Smooth muscle cell (in vitro differentiated cells): ENCODE measurements around the gene GLDC. TPM values are rescaled to one million over a fixed set of nuclear protein-coding genes. Genes with fewer than 3 reads are reported as not detected.

ENCODE experiments used
- DNase-seq: peaks from one replicate; lab custom pipeline; 2025; ENCODE audit not compliant: unreplicated experiment; lab: John Stamatoyannopoulos, UW
- H2AFZ ChIP-seq: fragments of 200-600 bp; sonication (generic); 2 replicates; pipeline ENCODE4 v1.6.0; 2016; ENCODE audit warnings: antibody characterized with exemption, low read depth, mild to moderate bottlenecking
- H3F3A ChIP-seq: fragments of 200-600 bp; sonication (generic); 2 replicates; pipeline ENCODE4 v1.6.0; 2017; ENCODE audit warnings: antibody characterized with exemption, low read depth
- H3K27ac ChIP-seq: fragments of 200-600 bp; sonication (generic); 2 replicates; pipeline ENCODE4 v1.5.1; 2016; ENCODE audit warnings: low read depth, mild to moderate bottlenecking
- H3K27me3 ChIP-seq: fragments of 200-600 bp; sonication (generic); 2 replicates; pipeline ENCODE4 v1.6.1; 2016; ENCODE audit warnings: low read depth, mild to moderate bottlenecking
- H3K36me3 ChIP-seq: fragments of 200-600 bp; sonication (generic); 2 replicates; pipeline ENCODE4 v1.5.1; 2016; ENCODE audit warnings: low read depth
- H3K4me1 ChIP-seq: fragments of 200-600 bp; sonication (generic); 2 replicates; pipeline ENCODE4 v1.5.1; 2016; ENCODE audit warnings: low read depth
- H3K4me2 ChIP-seq: fragments of 200-600 bp; sonication (generic); 2 replicates; pipeline ENCODE4 v1.6.0; 2016; ENCODE audit warnings: mild to moderate bottlenecking
- H3K4me3 ChIP-seq: fragments of 200-600 bp; sonication (generic); 2 replicates; pipeline ENCODE4 v1.5.1; 2016; ENCODE audit warnings: mild to moderate bottlenecking
- H3K79me2 ChIP-seq: fragments of 200-600 bp; sonication (generic); 2 replicates; pipeline ENCODE4 v1.6.0; 2016; ENCODE audit warnings: low read depth, mild to moderate bottlenecking
- H3K9ac ChIP-seq: fragments of 200-600 bp; sonication (generic); 2 replicates; pipeline ENCODE4 v1.6.0; 2016; ENCODE audit warnings: low read depth
- H3K9me3 ChIP-seq: fragments of 200-600 bp; sonication (generic); replicated peaks from 2 replicates; pipeline ENCODE4 v1.5.1; 2016; ENCODE audit warnings: low read depth
- H4K20me1 ChIP-seq: fragments of 200-600 bp; sonication (generic); 2 replicates; pipeline ENCODE4 v1.6.0; 2016; ENCODE audit warnings: low read depth
- WGBS: methylation state at CpG from one replicate; pipeline ENCODE4 v1.1.7; 2016; ENCODE audit warnings: low lambda C conversion rate; 5-methylcytosine and 5-hydroxymethylcytosine counted together
- polyA plus RNA-seq: library from polyadenylated mRNA; unstranded; fragments of >200 nt; fragmentation: Nextera tagmentation; extraction: Ambion mirVana; gene quantifications from 2 replicates; pipeline ENCODE4 v1.2.1, GENCODE V29; 2016
- total RNA-seq: library from RNA; depleted of rRNA; stranded (reverse); fragments of >200 nt; gene quantifications from 2 replicates; pipeline ENCODE4 v1.2.3, GENCODE V29; 2014
- TF ChIP-seq, protein P1 (sequence below): fragments of 200-600 bp; sonication (generic); IDR thresholded peaks from 2 replicates; pipeline ENCODE4 v1.5.1; 2017; ENCODE audit warnings: borderline replicate concordance, mild to moderate bottlenecking, antibody characterized with exemption; ENCODE audit not compliant: insufficient read depth, poor library complexity, severe bottlenecking

Gene GLDC
- total and polyA plus RNA-seq, 2 experiments from 2014 or later, result 0.13 to 0.45 TPM

DNA sequence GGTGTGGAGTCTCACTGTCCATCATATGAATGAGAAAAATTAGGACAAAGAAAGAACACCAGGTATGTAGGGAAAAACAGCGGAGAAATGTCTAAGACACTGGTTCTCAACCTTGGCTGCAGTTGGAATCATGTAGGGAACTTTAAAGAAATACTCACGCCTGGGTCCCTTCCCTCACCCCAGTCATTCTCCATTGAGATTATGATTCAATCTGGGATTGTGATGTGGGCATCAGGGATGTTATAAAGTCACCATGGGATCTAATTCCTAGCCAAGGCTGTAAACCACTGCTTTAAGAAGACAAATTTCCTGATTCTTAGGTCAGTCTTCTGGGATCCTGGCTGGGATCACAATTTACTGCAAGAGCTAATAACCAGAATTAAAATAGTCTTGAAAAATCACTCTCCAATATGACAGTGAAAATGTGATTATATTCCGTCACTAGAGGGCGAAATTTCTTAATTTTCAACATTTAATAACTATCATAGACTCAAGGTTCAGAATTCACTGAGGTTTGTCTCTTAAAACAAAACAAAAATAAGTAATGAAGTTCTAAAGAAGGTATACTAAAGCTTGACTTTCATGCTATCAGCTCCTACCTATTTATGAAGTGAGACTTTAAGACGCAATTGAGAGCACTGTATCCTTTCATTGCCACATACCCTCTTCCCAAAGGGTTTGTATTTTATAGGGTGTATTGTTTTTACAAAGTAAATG, 60.5 kb downstream of the GLDC start:
- Histone ChIP-seq H3K27me3 (no peaks in the 10 kb centered on the region), H2AFZ (no peak overlapping the region), H3K4me3 (no peak overlapping the region), H3K4me2 (no peak overlapping the region), H3K79me2 (no peaks in the 10 kb centered on the region), H4K20me1 (no peaks in the 10 kb centered on the region), H3K9ac (no peak overlapping the region), H3K9me3 (no peaks in the 10 kb centered on the region), H3K36me3 (no peaks in the 10 kb centered on the region), H3K27ac (no peak overlapping the region), H3K4me1 (no peaks in the 10 kb centered on the region), H3F3A (no peaks in the 10 kb centered on the region)
- TF ChIP-seq, protein P1, sequence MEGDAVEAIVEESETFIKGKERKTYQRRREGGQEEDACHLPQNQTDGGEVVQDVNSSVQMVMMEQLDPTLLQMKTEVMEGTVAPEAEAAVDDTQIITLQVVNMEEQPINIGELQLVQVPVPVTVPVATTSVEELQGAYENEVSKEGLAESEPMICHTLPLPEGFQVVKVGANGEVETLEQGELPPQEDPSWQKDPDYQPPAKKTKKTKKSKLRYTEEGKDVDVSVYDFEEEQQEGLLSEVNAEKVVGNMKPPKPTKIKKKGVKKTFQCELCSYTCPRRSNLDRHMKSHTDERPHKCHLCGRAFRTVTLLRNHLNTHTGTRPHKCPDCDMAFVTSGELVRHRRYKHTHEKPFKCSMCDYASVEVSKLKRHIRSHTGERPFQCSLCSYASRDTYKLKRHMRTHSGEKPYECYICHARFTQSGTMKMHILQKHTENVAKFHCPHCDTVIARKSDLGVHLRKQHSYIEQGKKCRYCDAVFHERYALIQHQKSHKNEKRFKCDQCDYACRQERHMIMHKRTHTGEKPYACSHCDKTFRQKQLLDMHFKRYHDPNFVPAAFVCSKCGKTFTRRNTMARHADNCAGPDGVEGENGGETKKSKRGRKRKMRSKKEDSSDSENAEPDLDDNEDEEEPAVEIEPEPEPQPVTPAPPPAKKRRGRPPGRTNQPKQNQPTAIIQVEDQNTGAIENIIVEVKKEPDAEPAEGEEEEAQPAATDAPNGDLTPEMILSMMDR, result peak; percentile 48
- no peak for DNase-seq
- WGBS, result 56% methylated on average over 5 of the region's 5 CpGs

DNA sequence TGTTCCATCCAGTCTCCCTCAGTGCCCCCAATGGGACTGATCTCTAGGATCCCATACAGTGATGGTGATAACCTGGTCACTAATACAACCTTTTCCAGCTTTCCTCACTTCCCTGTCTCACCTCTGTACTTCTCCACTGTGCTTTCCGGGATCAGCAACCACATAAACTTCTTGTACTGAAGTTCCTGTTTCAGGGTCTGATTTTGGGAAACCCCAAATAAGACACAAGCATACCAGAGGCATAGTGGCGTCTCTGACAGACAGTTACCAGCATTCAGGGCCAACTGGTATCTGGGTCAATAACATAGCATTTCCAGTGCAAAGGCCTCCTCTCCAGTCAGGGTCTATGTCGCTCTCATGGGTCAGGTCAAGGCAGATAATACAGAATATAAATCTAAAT, 64.3 kb downstream of the GLDC start:
- H3K27me3 ChIP-seq, result no peaks in the 10 kb centered on the region
- TF ChIP-seq, protein P1, result no peak
- no peak overlapping the region for H3K4me2 ChIP-seq
- no peaks in the 10 kb centered on the region for H3K4me1 ChIP-seq
- H3K9ac ChIP-seq, result no peak overlapping the region
- H3K36me3 ChIP-seq, result no peaks in the 10 kb centered on the region
- no peak overlapping the region for H3K4me3 ChIP-seq
- DNase-seq, result no peak
- no peaks in the 10 kb centered on the region for H3K9me3 ChIP-seq
- WGBS, result 93% methylated on average over 3 of the region's 3 CpGs
- H3F3A ChIP-seq, result no peaks in the 10 kb centered on the region
- H4K20me1 ChIP-seq, result no peaks in the 10 kb centered on the region
- no peak overlapping the region for H2AFZ ChIP-seq
- no peaks in the 10 kb centered on the region for H3K79me2 ChIP-seq
- H3K27ac ChIP-seq, result no peak overlapping the region

DNA sequence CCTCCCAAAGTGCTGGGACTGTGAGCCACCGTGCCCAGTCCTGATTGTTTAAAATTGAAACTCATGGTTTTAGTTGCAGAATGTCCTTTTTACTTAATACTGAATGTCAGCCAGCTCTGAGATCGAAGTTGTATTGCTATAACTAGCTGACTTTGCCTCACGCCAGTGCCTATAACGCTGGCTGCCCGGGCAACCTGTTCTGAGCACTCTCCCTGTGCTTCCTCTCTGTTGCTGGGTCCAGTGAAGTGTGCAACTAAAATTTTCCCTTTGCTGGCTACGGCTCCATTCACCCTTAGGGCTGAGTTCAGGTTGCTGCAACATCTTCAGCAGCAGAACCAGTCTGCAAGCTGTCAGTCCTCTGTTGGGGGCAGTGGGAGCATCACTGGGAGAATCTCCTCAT, 65.9 kb downstream of the GLDC start:
- Histone ChIP-seq H3K4me3 (no peak overlapping the region), H3K79me2 (no peaks in the 10 kb centered on the region), H3F3A (no peaks in the 10 kb centered on the region), H3K9ac (no peak overlapping the region), H3K4me1 (no peaks in the 10 kb centered on the region), H3K27ac (no peak overlapping the region), H3K27me3 (no peaks in the 10 kb centered on the region), H2AFZ (no peak overlapping the region), H4K20me1 (no peaks in the 10 kb centered on the region), H3K36me3 (no peaks in the 10 kb centered on the region), H3K9me3 (no peaks in the 10 kb centered on the region), H3K4me2 (no peak overlapping the region)
- no peak for DNase-seq
- 82% methylated on average over 6 of the region's 6 CpGs for WGBS
- TF ChIP-seq, protein P1, result no peak

DNA sequence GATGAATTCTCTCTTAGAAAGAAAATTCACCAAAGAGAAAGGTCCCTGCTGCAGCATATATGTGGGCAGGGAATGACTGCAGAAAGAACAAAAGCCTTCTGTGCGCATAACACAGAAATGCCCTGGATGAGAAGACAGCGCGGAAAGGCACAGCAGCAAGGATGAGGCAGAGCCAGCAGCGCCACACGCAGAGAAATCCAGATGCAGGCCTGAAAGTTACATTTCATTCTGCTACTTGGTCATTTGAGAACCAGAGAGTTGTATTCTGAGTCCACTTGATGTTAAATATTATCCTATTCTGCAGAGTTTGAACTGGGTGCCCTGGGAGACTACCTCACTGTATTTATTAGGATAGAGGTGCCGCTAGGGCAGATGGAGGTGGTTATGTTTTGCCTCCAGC, 68.5 kb downstream of the GLDC start:
- no peaks in the 10 kb centered on the region for H3K9me3 ChIP-seq
- H2AFZ ChIP-seq, result no peak overlapping the region
- H3K27me3 ChIP-seq, result no peaks in the 10 kb centered on the region
- H3K79me2 ChIP-seq, result no peaks in the 10 kb centered on the region
- H3K4me1 ChIP-seq, result no peaks in the 10 kb centered on the region
- H3F3A ChIP-seq, result no peaks in the 10 kb centered on the region
- no peak overlapping the region for H3K9ac ChIP-seq
- DNase-seq, result no peak
- H3K4me3 ChIP-seq, result no peak overlapping the region
- H4K20me1 ChIP-seq, result no peaks in the 10 kb centered on the region
- no peaks in the 10 kb centered on the region for H3K36me3 ChIP-seq
- no peak overlapping the region for H3K4me2 ChIP-seq
- TF ChIP-seq, protein P1, result no peak
- WGBS, result 90% methylated on average over 6 of the region's 6 CpGs
- no peak overlapping the region for H3K27ac ChIP-seq
